Keratinocyte (primary cell): ENCODE results near the gene ANGPTL1. TPM values are rescaled to one million over a fixed set of nuclear protein-coding genes. Genes with fewer than 3 reads are reported as not detected.

Experiments
- DNase-seq: peaks from one replicate; pipeline ENCODE4 v3.0.0-alpha.2; 2011; ENCODE audit warnings: low read depth, missing footprints, low spot score
- FAIRE-seq: peaks from 2 replicates; lab custom pipeline; 2011; peaks lifted over from hg19 to GRCh38; lab: Jason Lieb, UNC
- H2AFZ ChIP-seq: 2 replicates; pipeline ENCODE4 v1.6.0; 2012; ENCODE audit warnings: low read length, control low read depth, inconsistent platforms; ENCODE audit not compliant: control insufficient read depth
- H3K27ac ChIP-seq: 2 replicates; pipeline ENCODE4 v1.5.1; 2011; ENCODE audit warnings: low read length; ENCODE audit not compliant: control insufficient read depth, insufficient read depth
- H3K27me3 ChIP-seq: 3 replicates; pipeline ENCODE4 v1.6.0; 2011; ENCODE audit warnings: low read length; ENCODE audit not compliant: control insufficient read depth, insufficient read depth; ENCODE audit errors: extremely low read depth
- H3K36me3 ChIP-seq, 2 experiments: 2 replicates in 1 of 2; 3 replicates in 1 of 2; pipeline ENCODE4 v1.5.1; 2011; ENCODE audit warnings: low read length in 2 of 2, mild to moderate bottlenecking in 1 of 2; ENCODE audit not compliant: control insufficient read depth in 2 of 2, insufficient read depth in 2 of 2; ENCODE audit errors: extremely low read depth in 1 of 2
- H3K4me1 ChIP-seq: 3 replicates; pipeline ENCODE4 v1.5.1; 2011; ENCODE audit warnings: low read length; ENCODE audit not compliant: control insufficient read depth, insufficient read depth; ENCODE audit errors: extremely low read depth
- H3K4me2 ChIP-seq: 3 replicates; pipeline ENCODE4 v1.6.0; 2011; ENCODE audit warnings: low read depth, low read length; ENCODE audit not compliant: control insufficient read depth, insufficient read depth; ENCODE audit errors: extremely low read depth
- H3K4me3 ChIP-seq, 3 experiments: fragments of 200-600 bp in 1 of 3; sonication (generic) in 1 of 3; 2 replicates in 2 of 3; 3 replicates in 1 of 3; pipeline ENCODE4 v1.5.1; 2011 to 2016; ENCODE audit warnings: low read length in 3 of 3, mild to moderate bottlenecking in 3 of 3, control low read depth in 2 of 3, inconsistent platforms in 1 of 3, low read depth in 1 of 3, mixed read lengths in 1 of 3, mixed run types in 1 of 3, moderate library complexity in 1 of 3; ENCODE audit not compliant: control insufficient read depth in 2 of 3, insufficient read depth in 2 of 3; ENCODE audit errors: extremely low read depth in 1 of 3
- H3K79me2 ChIP-seq: 2 replicates; pipeline ENCODE4 v1.6.0; 2012; ENCODE audit warnings: low read length; ENCODE audit not compliant: control insufficient read depth, insufficient read depth
- H3K9ac ChIP-seq: 3 replicates; pipeline ENCODE4 v1.6.0; 2011; ENCODE audit warnings: low read length; ENCODE audit not compliant: control insufficient read depth, insufficient read depth; ENCODE audit errors: extremely low read depth
- H3K9me1 ChIP-seq: 3 replicates; pipeline ENCODE4 v1.6.0; 2011; ENCODE audit warnings: low read length; ENCODE audit not compliant: control insufficient read depth, insufficient read depth; ENCODE audit errors: extremely low read depth
- H3K9me3 ChIP-seq: 2 replicates; pipeline ENCODE4 v1.5.1; 2012; ENCODE audit warnings: low read depth, low read length; ENCODE audit not compliant: control insufficient read depth
- H4K20me1 ChIP-seq: 3 replicates; pipeline ENCODE4 v1.6.0; 2011; ENCODE audit warnings: low read length; ENCODE audit not compliant: control insufficient read depth, insufficient read depth; ENCODE audit errors: extremely low read depth
- EZH2 ChIP-seq: IDR thresholded peaks from one replicate; pipeline ENCODE4 v1.6.1; 2012; ENCODE audit warnings: inconsistent platforms, mild to moderate bottlenecking, low read length, moderate library complexity
- dilution Hi-C: fragments of 300-500 bp; cut with MboI; formaldehyde crosslinking; loops from one replicate; pipeline ENCODE4 v1.7.0; 2020; ENCODE audit warnings: low sequenced_read_pairs; ENCODE audit not compliant: extremely low pct_ligation_motif_present
- polyA plus RNA-seq, 5 experiments: library from polyadenylated mRNA; depleted of rRNA in 3 of 5; stranded (reverse) in 3 of 5; stranded (forward) in 1 of 5; unstranded in 1 of 5; fragments of >200 nt; gene quantifications; 1 replicate in 1 of 5; 2 replicates in 3 of 5; 3 replicates in 1 of 5; pipeline versions ENCODE4 v1.2.1 to v1.2.3, GENCODE V29; 2011 to 2012; ENCODE audit warnings: missing spikeins in 2 of 5, low read depth in 1 of 5, low replicate concordance in 1 of 5
- TF ChIP-seq, protein P1 (sequence below), 3 experiments: IDR thresholded peaks in 1 of 3; conservative IDR thresholded peaks in 1 of 3; optimal IDR thresholded peaks in 1 of 3; 2 replicates in 2 of 3; 3 replicates in 1 of 3; pipeline versions ENCODE3 to v1.5.1; 2011; ENCODE audit warnings: low read length in 3 of 3, mild to moderate bottlenecking in 3 of 3, moderate library complexity in 2 of 3, control low read depth in 1 of 3, inconsistent platforms in 1 of 3; ENCODE audit not compliant: insufficient read depth in 2 of 3; ENCODE audit errors: extremely low read depth in 1 of 3

ANGPTL1 gene
- polyA plus RNA-seq, 1 donor (not counting 4 experiments of a cell fraction or from before 2014, with no cell fraction given), result not detected

GRCh38 chr1:178910023-178910422, 39.1 kb upstream of the ANGPTL1 start:
- no peak for DNase-seq
- H3K9ac ChIP-seq, result no peak overlapping the region
- H4K20me1 ChIP-seq, result no peaks in the 10 kb centered on the region
- H2AFZ ChIP-seq, result no peak overlapping the region
- no peaks in the 10 kb centered on the region for H3K9me1 ChIP-seq
- no peak overlapping the region for H3K4me3 ChIP-seq
- dilution Hi-C loops, result no loop called here
- H3K27me3 ChIP-seq, result no peaks in the 10 kb centered on the region
- H3K79me2 ChIP-seq, result no peaks in the 10 kb centered on the region
- no peak overlapping the region for H3K27ac ChIP-seq
- no peaks in the 10 kb centered on the region for H3K4me1 ChIP-seq
- FAIRE-seq, result no peak
- no peak for TF ChIP-seq EZH2
- TF ChIP-seq, protein P1, sequence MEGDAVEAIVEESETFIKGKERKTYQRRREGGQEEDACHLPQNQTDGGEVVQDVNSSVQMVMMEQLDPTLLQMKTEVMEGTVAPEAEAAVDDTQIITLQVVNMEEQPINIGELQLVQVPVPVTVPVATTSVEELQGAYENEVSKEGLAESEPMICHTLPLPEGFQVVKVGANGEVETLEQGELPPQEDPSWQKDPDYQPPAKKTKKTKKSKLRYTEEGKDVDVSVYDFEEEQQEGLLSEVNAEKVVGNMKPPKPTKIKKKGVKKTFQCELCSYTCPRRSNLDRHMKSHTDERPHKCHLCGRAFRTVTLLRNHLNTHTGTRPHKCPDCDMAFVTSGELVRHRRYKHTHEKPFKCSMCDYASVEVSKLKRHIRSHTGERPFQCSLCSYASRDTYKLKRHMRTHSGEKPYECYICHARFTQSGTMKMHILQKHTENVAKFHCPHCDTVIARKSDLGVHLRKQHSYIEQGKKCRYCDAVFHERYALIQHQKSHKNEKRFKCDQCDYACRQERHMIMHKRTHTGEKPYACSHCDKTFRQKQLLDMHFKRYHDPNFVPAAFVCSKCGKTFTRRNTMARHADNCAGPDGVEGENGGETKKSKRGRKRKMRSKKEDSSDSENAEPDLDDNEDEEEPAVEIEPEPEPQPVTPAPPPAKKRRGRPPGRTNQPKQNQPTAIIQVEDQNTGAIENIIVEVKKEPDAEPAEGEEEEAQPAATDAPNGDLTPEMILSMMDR (optimal IDR thresholded peaks at IDR 0.05 in 1 of 3, IDR thresholded peaks at IDR 0.05 in 1 of 3, conservative IDR thresholded peaks at IDR 0.05 in 1 of 3; ENCODE audit: extremely low read depth in 1 of 3, insufficient read depth in 2 of 3, low read length in 3 of 3), result no peak
- H3K36me3 ChIP-seq, result peaks cover 0 to 5% of the 10 kb centered on the region in 2 experiments
- no peaks in the 10 kb centered on the region for H3K9me3 ChIP-seq
- no peak overlapping the region for H3K4me2 ChIP-seq

- no peak overlapping the region for H2AFZ ChIP-seq
- H3K9me3 ChIP-seq, result no peaks in the 10 kb centered on the region
- H3K79me2 ChIP-seq, result no peaks in the 10 kb centered on the region
- FAIRE-seq (no peak), DNase-seq (no peak)
- no peak overlapping the region for H3K27ac ChIP-seq
- H3K9ac ChIP-seq, result no peak overlapping the region
- dilution Hi-C loops, result no loop called here
- H3K4me2 ChIP-seq, result no peak overlapping the region
- TF ChIP-seq, protein P1 (optimal IDR thresholded peaks at IDR 0.05 in 1 of 3, IDR thresholded peaks at IDR 0.05 in 1 of 3, conservative IDR thresholded peaks at IDR 0.05 in 1 of 3; ENCODE audit: extremely low read depth in 1 of 3, insufficient read depth in 2 of 3, low read length in 3 of 3), result no peak
- no peak for TF ChIP-seq EZH2
- H3K9me1 ChIP-seq, result no peaks in the 10 kb centered on the region
- H3K36me3 ChIP-seq, result peaks cover 0 to 5% of the 10 kb centered on the region in 2 experiments
- no peaks in the 10 kb centered on the region for H3K27me3 ChIP-seq
- no peaks in the 10 kb centered on the region for H4K20me1 ChIP-seq
- H3K4me1 ChIP-seq, result no peaks in the 10 kb centered on the region
- H3K4me3 ChIP-seq, result no peak overlapping the region
Measured at GRCh38 chr1:178908358-178908757, 37.5 kb upstream of the ANGPTL1 start.
